CD8-positive, alpha-beta memory T cell (primary cell): ENCODE measurements around the gene PITX1. TPM values are rescaled to one million over a fixed set of nuclear protein-coding genes. Genes with fewer than 3 reads are reported as not detected.

ENCODE experiments used
- CTCF ChIA-PET: fragments of 350-600 bp; sonication (Branson Sonifier 250); formaldehyde crosslinking; loops from one replicate; lab custom pipeline; 2021; ENCODE audit warnings: antibody characterized with exemption; lab: Charles Lee
- POLR2A ChIA-PET: fragments of 350-600 bp; sonication (Branson Sonifier 250); formaldehyde crosslinking; loops from one replicate; lab custom pipeline; 2021; ENCODE audit warnings: antibody characterized with exemption; lab: Charles Lee
- DNase-seq, 5 donors: peaks; one replicate each; pipeline versions ENCODE4 v3.0.0 to v3.0.0-alpha.2; 2020 to 2022; ENCODE audit warnings: mixed read lengths in 1 of 5
- H3K27ac ChIP-seq: one replicate; pipeline ENCODE4 v1.7.0; 2013; ENCODE audit warnings: low read depth, mild to moderate bottlenecking, low read length, moderate library complexity
- H3K27me3 ChIP-seq: 2 replicates; pipeline ENCODE4 v1.7.0; 2013; ENCODE audit warnings: low read length, mild to moderate bottlenecking; ENCODE audit not compliant: insufficient read depth, poor library complexity, severe bottlenecking
- H3K36me3 ChIP-seq: 2 replicates; pipeline ENCODE4 v1.7.0; 2013; ENCODE audit warnings: mild to moderate bottlenecking, low read length, moderate library complexity; ENCODE audit not compliant: insufficient read depth
- H3K4me1 ChIP-seq: 2 replicates; pipeline ENCODE4 v1.7.0; 2013; ENCODE audit warnings: mild to moderate bottlenecking, low read length, moderate library complexity; ENCODE audit not compliant: insufficient read depth
- H3K4me3 ChIP-seq: 2 replicates; pipeline ENCODE4 v1.7.0; 2013; ENCODE audit warnings: mild to moderate bottlenecking, low read length
- H3K9me3 ChIP-seq: 2 replicates; pipeline ENCODE4 v1.7.0; 2013; ENCODE audit warnings: mild to moderate bottlenecking, low read length
- H3K27ac Mint-ChIP-seq, 8 donors: one replicate each; pipeline ENCODE4 v1.8.0; 2020 to 2021; ENCODE audit warnings: mixed read lengths in 8 of 8, mild to moderate bottlenecking in 6 of 8, inconsistent platforms in 3 of 8, moderate library complexity in 3 of 8
- H3K27me3 Mint-ChIP-seq, 2 donors: one replicate each; pipeline ENCODE4 v1.8.0; 2020 to 2021; ENCODE audit warnings: mixed read lengths in 2 of 2, mild to moderate bottlenecking in 1 of 2, moderate library complexity in 1 of 2
- H3K36me3 Mint-ChIP-seq, 3 donors: one replicate each; pipeline ENCODE4 v1.8.0; 2020 to 2021; ENCODE audit warnings: mixed read lengths in 3 of 3, inconsistent platforms in 1 of 3, mild to moderate bottlenecking in 1 of 3
- H3K4me1 Mint-ChIP-seq, 3 donors: one replicate each; pipeline ENCODE4 v1.8.0; 2020 to 2021; ENCODE audit warnings: mixed read lengths in 3 of 3, inconsistent platforms in 1 of 3, mild to moderate bottlenecking in 1 of 3
- H3K4me3 Mint-ChIP-seq, 7 donors: one replicate each; pipeline ENCODE4 v1.8.0; 2020 to 2021; ENCODE audit warnings: mixed read lengths in 7 of 7, mild to moderate bottlenecking in 6 of 7, moderate library complexity in 4 of 7, inconsistent platforms in 2 of 7
- H3K9me3 Mint-ChIP-seq, 5 donors: one replicate each; pipeline ENCODE4 v1.8.0; 2020 to 2022; ENCODE audit warnings: mixed read lengths in 5 of 5, mild to moderate bottlenecking in 3 of 5, moderate library complexity in 2 of 5, inconsistent platforms in 1 of 5
- polyA plus RNA-seq: library from polyadenylated mRNA; unstranded; fragments of 300-500 nt; fragmentation: Illumina TruSeq; gene quantifications from one replicate; pipeline ENCODE4 v1.2.3, GENCODE V29; 2021
- total RNA-seq, 2 experiments: library from RNA; stranded (reverse); gene quantifications; one replicate each; pipeline ENCODE4 v1.2.3, GENCODE V29; 2021

PITX1 gene
- total and polyA plus RNA-seq, 3 experiments from 2014 or later, result not detected

- no peak overlapping the region for H3K4me3 Mint-ChIP-seq
- H3K27ac Mint-ChIP-seq, result no peak overlapping the region
These were observed 22.5 kb downstream of the PITX1 start for GRCh38 chr5:135011355-135012032.

GRCh38 chr5:135010502-135011354 is 23.3 kb downstream of the PITX1 start:
- no peak overlapping the region for H3K27ac Mint-ChIP-seq

More at GRCh38 chr5:135011355-135012032, 22.5 kb downstream of the PITX1 start:
- peaks cover 0 to 4% (median 3%) of the 10 kb centered on the region in 3 donors for H3K36me3 Mint-ChIP-seq
- Histone ChIP-seq H3K4me3 (no peak overlapping the region), H3K27me3 (no peaks in the 10 kb centered on the region), H3K4me1 (no peaks in the 10 kb centered on the region), H3K9me3 (no peaks in the 10 kb centered on the region), H3K36me3 (no peaks in the 10 kb centered on the region), H3K27ac (no peak overlapping the region)
- peaks cover 0 to 4% of the 10 kb centered on the region in 2 donors for H3K27me3 Mint-ChIP-seq
- H3K4me1 Mint-ChIP-seq, result no peaks in the 10 kb centered on the region
- ChIA-PET CTCF (interaction anchor here (1.4 kb wide), 1 partner anchor 10 kb away, joined by 3 read pairs; no protein-coding TSS in a partner anchor), POLR2A (no interaction called here)
- no peak for DNase-seq
- H3K9me3 Mint-ChIP-seq, result no peaks in the 10 kb centered on the region

GRCh38 chr5:135009736-135010501 is 24.1 kb downstream of the PITX1 start:
- Histone ChIP-seq H3K36me3 (no peaks in the 10 kb centered on the region), H3K4me3 (no peak overlapping the region), H3K4me1 (no peaks in the 10 kb centered on the region), H3K9me3 (no peaks in the 10 kb centered on the region), H3K27ac (no peak overlapping the region), H3K27me3 (no peaks in the 10 kb centered on the region)
- DNase-seq, result no peak
- CTCF ChIA-PET, result interaction anchor here (0.5 kb wide), 1 partner anchor 404 kb away, joined by 3 read pairs; no protein-coding TSS in a partner anchor
- no peaks in the 10 kb centered on the region for H3K9me3 Mint-ChIP-seq
- peaks cover 0 to 6% (median 3%) of the 10 kb centered on the region in 3 donors for H3K36me3 Mint-ChIP-seq
- H3K27ac Mint-ChIP-seq, result no peak overlapping the region
- POLR2A ChIA-PET, result no interaction called here
- H3K4me3 Mint-ChIP-seq, result no peak overlapping the region
- no peaks in the 10 kb centered on the region for H3K4me1 Mint-ChIP-seq
- peaks cover 0 to 4% of the 10 kb centered on the region in 2 donors for H3K27me3 Mint-ChIP-seq

More at GRCh38 chr5:135010502-135011354, 23.3 kb downstream of the PITX1 start:
- no peak overlapping the region for H3K4me3 ChIP-seq
- DNase-seq, result no peak
- H3K9me3 ChIP-seq, result no peaks in the 10 kb centered on the region
- peaks cover 0 to 4% (median 3%) of the 10 kb centered on the region in 3 donors for H3K36me3 Mint-ChIP-seq
- no peak overlapping the region for H3K4me3 Mint-ChIP-seq
- ChIA-PET POLR2A (no interaction called here), CTCF (interaction anchor here (0.5 to 1.4 kb wide), 2 partner anchors 11 to 405 kb away, joined by 3 read pairs; no protein-coding TSS in a partner anchor)
- H3K4me1 Mint-ChIP-seq, result no peaks in the 10 kb centered on the region
- H3K27me3 ChIP-seq, result no peaks in the 10 kb centered on the region
- no peaks in the 10 kb centered on the region for H3K36me3 ChIP-seq
- no peaks in the 10 kb centered on the region for H3K4me1 ChIP-seq
- H3K27me3 Mint-ChIP-seq, result peaks cover 0 to 4% of the 10 kb centered on the region in 2 donors
- H3K27ac ChIP-seq, result no peak overlapping the region
- no peaks in the 10 kb centered on the region for H3K9me3 Mint-ChIP-seq

GRCh38 chr5:135008981-135009735 is 24.9 kb downstream of the PITX1 start:
- Mint-ChIP-seq H3K36me3 (peaks cover 0 to 6% (median 3%) of the 10 kb centered on the region in 3 donors), H3K9me3 (no peaks in the 10 kb centered on the region), H3K4me1 (no peaks in the 10 kb centered on the region), H3K27ac (no peak overlapping the region), H3K4me3 (no peak overlapping the region), H3K27me3 (peaks cover 2 to 7% of the 10 kb centered on the region in 2 donors)
- Histone ChIP-seq H3K36me3 (no peaks in the 10 kb centered on the region), H3K4me3 (no peak overlapping the region), H3K27ac (no peak overlapping the region), H3K9me3 (no peaks in the 10 kb centered on the region), H3K4me1 (no peaks in the 10 kb centered on the region), H3K27me3 (no peaks in the 10 kb centered on the region)
- ChIA-PET POLR2A (no interaction called here), CTCF (no interaction called here)
- DNase-seq, result no peak

- Histone ChIP-seq H3K27ac (no peak overlapping the region), H3K9me3 (no peaks in the 10 kb centered on the region), H3K4me3 (no peak overlapping the region), H3K27me3 (no peaks in the 10 kb centered on the region), H3K36me3 (no peaks in the 10 kb centered on the region), H3K4me1 (no peaks in the 10 kb centered on the region)
- CTCF ChIA-PET, result no interaction called here
- H3K27ac Mint-ChIP-seq, result no peak overlapping the region
- no peak for DNase-seq
- POLR2A ChIA-PET, result no interaction called here
- H3K4me1 Mint-ChIP-seq, result no peaks in the 10 kb centered on the region
- H3K4me3 Mint-ChIP-seq, result no peak overlapping the region
- peaks cover 0 to 6% (median 3%) of the 10 kb centered on the region in 3 donors for H3K36me3 Mint-ChIP-seq
- no peaks in the 10 kb centered on the region for H3K9me3 Mint-ChIP-seq
- H3K27me3 Mint-ChIP-seq, result peaks cover 2 to 7% of the 10 kb centered on the region in 2 donors
These were observed 25.5 kb downstream of the PITX1 start for GRCh38 chr5:135008556-135008955.

- Histone ChIP-seq H3K9me3 (no peaks in the 10 kb centered on the region), H3K36me3 (no peaks in the 10 kb centered on the region), H3K27me3 (no peaks in the 10 kb centered on the region), H3K4me1 (no peaks in the 10 kb centered on the region), H3K27ac (no peak overlapping the region), H3K4me3 (no peak overlapping the region)
- H3K9me3 Mint-ChIP-seq, result no peaks in the 10 kb centered on the region
- peaks cover 2 to 4% of the 10 kb centered on the region in 2 donors for H3K27me3 Mint-ChIP-seq
- no peaks in the 10 kb centered on the region for H3K4me1 Mint-ChIP-seq
- ChIA-PET CTCF (no interaction called here), POLR2A (no interaction called here)
- H3K27ac Mint-ChIP-seq, result no peak overlapping the region
- peaks cover 0 to 6% (median 3%) of the 10 kb centered on the region in 3 donors for H3K36me3 Mint-ChIP-seq
- DNase-seq, result no peak
- H3K4me3 Mint-ChIP-seq, result no peak overlapping the region
These were observed 26.2 kb downstream of the PITX1 start for GRCh38 chr5:135007749-135008363.

- Histone ChIP-seq H3K4me1 (no peaks in the 10 kb centered on the region), H3K36me3 (no peaks in the 10 kb centered on the region), H3K27ac (no peak overlapping the region), H3K27me3 (no peaks in the 10 kb centered on the region), H3K4me3 (no peak overlapping the region), H3K9me3 (no peaks in the 10 kb centered on the region)
- Mint-ChIP-seq H3K9me3 (peaks cover 0 to 1% (median 0%) of the 10 kb centered on the region in 5 donors), H3K27ac (no peak overlapping the region), H3K36me3 (peaks cover 0 to 6% (median 3%) of the 10 kb centered on the region in 3 donors), H3K27me3 (peaks cover 2 to 7% of the 10 kb centered on the region in 2 donors), H3K4me1 (no peaks in the 10 kb centered on the region), H3K4me3 (no peak overlapping the region)
- POLR2A ChIA-PET, result no interaction called here
- CTCF ChIA-PET, result no interaction called here
- DNase-seq, result no peak
These were observed 26.7 kb downstream of the PITX1 start for GRCh38 chr5:135007305-135007704.
